ENCODE data around the gene GNG2. TPM values are rescaled to one million over a fixed set of nuclear protein-coding genes. Genes with fewer than 3 reads are reported as not detected.

GNG2 gene
- total RNA-seq, 1 experiment from 2014 or later: 9.3 TPM

GRCh38 chr14:51942971-51943370 lies 82.6 kb downstream of the GNG2 start:
- H3K4me1 ChIP-seq (ENCODE audit: insufficient read depth, low read length): no peaks in the 10 kb centered on the region
- TF ChIP-seq, protein P1, sequence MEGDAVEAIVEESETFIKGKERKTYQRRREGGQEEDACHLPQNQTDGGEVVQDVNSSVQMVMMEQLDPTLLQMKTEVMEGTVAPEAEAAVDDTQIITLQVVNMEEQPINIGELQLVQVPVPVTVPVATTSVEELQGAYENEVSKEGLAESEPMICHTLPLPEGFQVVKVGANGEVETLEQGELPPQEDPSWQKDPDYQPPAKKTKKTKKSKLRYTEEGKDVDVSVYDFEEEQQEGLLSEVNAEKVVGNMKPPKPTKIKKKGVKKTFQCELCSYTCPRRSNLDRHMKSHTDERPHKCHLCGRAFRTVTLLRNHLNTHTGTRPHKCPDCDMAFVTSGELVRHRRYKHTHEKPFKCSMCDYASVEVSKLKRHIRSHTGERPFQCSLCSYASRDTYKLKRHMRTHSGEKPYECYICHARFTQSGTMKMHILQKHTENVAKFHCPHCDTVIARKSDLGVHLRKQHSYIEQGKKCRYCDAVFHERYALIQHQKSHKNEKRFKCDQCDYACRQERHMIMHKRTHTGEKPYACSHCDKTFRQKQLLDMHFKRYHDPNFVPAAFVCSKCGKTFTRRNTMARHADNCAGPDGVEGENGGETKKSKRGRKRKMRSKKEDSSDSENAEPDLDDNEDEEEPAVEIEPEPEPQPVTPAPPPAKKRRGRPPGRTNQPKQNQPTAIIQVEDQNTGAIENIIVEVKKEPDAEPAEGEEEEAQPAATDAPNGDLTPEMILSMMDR (conservative IDR thresholded peaks at IDR 0.05; ENCODE audit: low read depth, low read length): no peak
- CTCF ChIA-PET: interaction anchor here (0.6 kb wide), 1 partner anchor 138 kb away, joined by 9 read pairs; no protein-coding TSS in a partner anchor
- no peak overlapping the region for H3K9ac ChIP-seq (ENCODE audit: low read length)
- H4K20me1 ChIP-seq (ENCODE audit: low read length): no peaks in the 10 kb centered on the region
- no peaks in the 10 kb centered on the region for H3F3A ChIP-seq (ENCODE audit: low read length, unreplicated experiment)
- no peak overlapping the region for H3K27ac ChIP-seq (ENCODE audit: low read length)
- H3K4me2 ChIP-seq (ENCODE audit: low read length): no peak overlapping the region
- H3K9me3 ChIP-seq (ENCODE audit: low read length): no peaks in the 10 kb centered on the region
- no peak overlapping the region for H2AFZ ChIP-seq (ENCODE audit: low read length)
- no TSS peak for BruUV-seq (replicated peaks)
- H3K4me3 ChIP-seq (ENCODE audit: low read length): no peak overlapping the region
- H3K9me2 ChIP-seq (replicated peaks; ENCODE audit: low read length): no peaks in the 10 kb centered on the region
- H3K27me3 ChIP-seq (ENCODE audit: low read length): no peaks in the 10 kb centered on the region
- H3K36me3 ChIP-seq (ENCODE audit: low read depth, low read length): no peaks in the 10 kb centered on the region
- intact Hi-C loops (cut with micrococcal nuclease): no loop called here
- H3K79me2 ChIP-seq (ENCODE audit: low read length): no peaks in the 10 kb centered on the region
- DNase-seq: no peak
- no peak for ATAC-seq
- POLR2A ChIA-PET (ENCODE audit: unreplicated experiment): no interaction called here

- CTCF ChIA-PET: no interaction called here
- H3K27ac ChIP-seq (ENCODE audit: low read length): no peak overlapping the region
- intact Hi-C loops (cut with micrococcal nuclease): no loop called here
Observed at GRCh38 chr14:51950007-51950406, 89.6 kb downstream of the GNG2 start.

DNA sequence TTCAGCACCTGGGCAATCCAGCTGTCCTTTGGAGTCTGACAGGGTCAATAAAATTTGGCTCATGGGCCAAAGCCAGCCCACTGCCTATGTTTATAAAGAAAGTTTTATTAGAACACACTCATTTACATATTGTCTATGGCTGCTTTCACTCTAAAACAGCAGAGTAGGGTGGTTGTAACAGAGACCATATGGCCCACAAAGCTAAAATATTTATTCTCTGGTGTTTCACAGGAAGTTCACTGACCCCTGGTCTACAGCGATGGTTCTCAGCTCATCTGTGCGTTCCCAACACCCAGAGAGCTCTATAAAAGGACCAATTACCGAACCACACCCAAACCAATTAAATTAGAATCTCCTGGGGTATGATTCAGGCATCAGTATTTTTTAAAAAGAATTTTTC lies 91.2 kb downstream of the GNG2 start:
- H3K9me3 ChIP-seq (ENCODE audit: low read length): no peaks in the 10 kb centered on the region
- H2AFZ ChIP-seq (ENCODE audit: low read length): no peak overlapping the region
- H3K27ac ChIP-seq (ENCODE audit: low read length): no peak overlapping the region
- H3K36me3 ChIP-seq (ENCODE audit: low read depth, low read length): no peaks in the 10 kb centered on the region
- no peak overlapping the region for H3K9ac ChIP-seq (ENCODE audit: low read length)
- H3K4me2 ChIP-seq (ENCODE audit: low read length): no peak overlapping the region
- H3F3A ChIP-seq (ENCODE audit: low read length, unreplicated experiment): no peaks in the 10 kb centered on the region
- TF ChIP-seq EZH2 (IDR thresholded peaks at IDR 0.05; ENCODE audit: low read length, unreplicated experiment) (no peak), EZH2phosphoT487 (IDR thresholded peaks at IDR 0.05; ENCODE audit: borderline replicate concordance, low read length) (no peak)
- TF ChIP-seq, protein P1 (conservative IDR thresholded peaks at IDR 0.05; ENCODE audit: low read depth, low read length): no peak
- POLR2A ChIA-PET (ENCODE audit: unreplicated experiment): no interaction called here
- H3K9me2 ChIP-seq (replicated peaks; ENCODE audit: low read length): no peaks in the 10 kb centered on the region
- no peak overlapping the region for H3K4me3 ChIP-seq (ENCODE audit: low read length)
- no peak for ATAC-seq
- H3K27me3 ChIP-seq (ENCODE audit: low read length): no peaks in the 10 kb centered on the region
- H3K4me1 ChIP-seq (ENCODE audit: insufficient read depth, low read length): no peaks in the 10 kb centered on the region
- no peaks in the 10 kb centered on the region for H3K79me2 ChIP-seq (ENCODE audit: low read length)
- intact Hi-C loops (cut with micrococcal nuclease): no loop called here
- BruUV-seq (replicated peaks): no TSS peak
- DNase-seq: no peak
- CTCF ChIA-PET: no interaction called here
- H4K20me1 ChIP-seq (ENCODE audit: low read length): no peaks in the 10 kb centered on the region

More at GRCh38 chr14:51950007-51950406, 89.6 kb downstream of the GNG2 start:
- no peak for DNase-seq
- H3K9me2 ChIP-seq (replicated peaks; ENCODE audit: low read length): no peaks in the 10 kb centered on the region
- no peaks in the 10 kb centered on the region for H3K4me1 ChIP-seq (ENCODE audit: insufficient read depth, low read length)
- H4K20me1 ChIP-seq (ENCODE audit: low read length): no peaks in the 10 kb centered on the region
- H3K27me3 ChIP-seq (ENCODE audit: low read length): no peaks in the 10 kb centered on the region
- POLR2A ChIA-PET (ENCODE audit: unreplicated experiment): no interaction called here
- no peaks in the 10 kb centered on the region for H3K9me3 ChIP-seq (ENCODE audit: low read length)
- TF ChIP-seq EZH2 (IDR thresholded peaks at IDR 0.05; ENCODE audit: low read length, unreplicated experiment) (no peak), EZH2phosphoT487 (IDR thresholded peaks at IDR 0.05; ENCODE audit: borderline replicate concordance, low read length) (no peak)
- TF ChIP-seq, protein P1 (conservative IDR thresholded peaks at IDR 0.05; ENCODE audit: low read depth, low read length): no peak
- H3K36me3 ChIP-seq (ENCODE audit: low read depth, low read length): no peaks in the 10 kb centered on the region
- BruUV-seq (replicated peaks): no TSS peak
- H2AFZ ChIP-seq (ENCODE audit: low read length): no peak overlapping the region
- H3K4me3 ChIP-seq (ENCODE audit: low read length): no peak overlapping the region
- no peak for ATAC-seq
- no peak overlapping the region for H3K4me2 ChIP-seq (ENCODE audit: low read length)
- no peaks in the 10 kb centered on the region for H3F3A ChIP-seq (ENCODE audit: low read length, unreplicated experiment)
- H3K9ac ChIP-seq (ENCODE audit: low read length): no peak overlapping the region
- H3K79me2 ChIP-seq (ENCODE audit: low read length): no peaks in the 10 kb centered on the region
